Measurements from ENCODE around the gene CFAP20DC. TPM values are rescaled to one million over a fixed set of nuclear protein-coding genes. Genes with fewer than 3 reads are reported as not detected.

CFAP20DC gene
- total RNA-seq, 1 donor from 2014 or later: 4.2 TPM

DNA sequence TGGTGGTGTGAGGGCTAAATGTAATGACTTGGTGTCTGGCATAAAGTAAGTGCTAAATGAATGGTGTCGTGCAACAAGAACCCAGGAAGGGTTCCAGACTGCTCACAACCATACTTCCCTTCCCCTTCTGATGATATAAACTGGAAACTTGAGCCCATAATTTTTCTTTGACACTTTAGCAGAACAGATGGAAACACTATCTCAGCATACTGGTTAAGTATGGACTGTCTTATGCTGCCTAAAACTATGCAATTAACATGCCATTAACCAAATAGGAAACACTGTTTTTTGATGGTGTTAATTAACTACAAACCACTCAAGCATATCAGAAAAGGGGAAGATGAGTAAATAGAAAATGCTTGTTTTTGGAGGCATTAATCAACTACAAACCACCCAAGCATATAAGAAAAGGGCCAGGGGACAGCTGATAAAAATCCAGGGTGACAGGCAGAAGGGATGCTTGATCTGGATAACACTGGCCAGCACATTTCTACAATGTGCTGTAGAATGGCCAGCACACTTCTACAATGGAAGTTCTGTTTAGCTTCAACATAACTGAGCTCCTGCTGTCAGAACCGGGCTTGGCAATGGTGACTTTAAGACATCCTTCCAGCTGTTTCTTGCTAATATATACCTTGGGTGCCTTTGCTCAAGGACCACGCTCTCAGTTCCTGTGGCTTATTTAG, 297.8 kb downstream of the CFAP20DC start:
- no peaks in the 10 kb centered on the region for H3K4me1 Mint-ChIP-seq (ENCODE audit: unreplicated experiment)
- no peaks in the 10 kb centered on the region for H3K27me3 Mint-ChIP-seq (ENCODE audit: unreplicated experiment)
- no peak overlapping the region for H3K4me3 Mint-ChIP-seq (ENCODE audit: unreplicated experiment)
- no peak overlapping the region for H3K27ac Mint-ChIP-seq (ENCODE audit: unreplicated experiment)
- no peaks in the 10 kb centered on the region for H3K9me3 Mint-ChIP-seq (ENCODE audit: unreplicated experiment)
- no peak for DNase-seq (ENCODE audit: low spot score)
- TF ChIP-seq CTCF (IDR thresholded peaks at IDR 0.05; ENCODE audit: unreplicated experiment): no peak
- no peaks in the 10 kb centered on the region for H3K36me3 Mint-ChIP-seq (ENCODE audit: low read depth, unreplicated experiment)

DNA sequence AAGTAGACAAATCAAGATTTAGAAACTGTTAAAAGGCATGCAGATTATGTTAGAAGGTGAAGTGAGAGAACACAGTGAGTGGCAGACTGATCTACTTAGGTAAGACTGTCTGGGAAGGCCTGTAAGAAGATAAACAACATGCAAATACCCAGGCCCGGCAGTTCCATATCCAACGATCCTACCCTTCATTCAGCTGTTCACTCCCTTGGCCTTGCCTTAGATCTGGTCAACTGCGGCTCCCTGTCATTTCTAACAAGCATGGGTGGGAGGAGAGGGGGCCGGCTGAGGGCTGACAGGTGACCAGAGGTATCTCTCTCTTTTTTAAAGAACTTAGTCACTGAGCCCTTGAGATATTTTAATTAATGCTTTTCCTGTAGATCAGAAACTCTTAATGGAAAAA, 298.6 kb downstream of the CFAP20DC start:
- H3K36me3 Mint-ChIP-seq (ENCODE audit: low read depth, unreplicated experiment): no peaks in the 10 kb centered on the region
- no peak overlapping the region for H3K4me3 Mint-ChIP-seq (ENCODE audit: unreplicated experiment)
- DNase-seq (ENCODE audit: low spot score): no peak
- no peaks in the 10 kb centered on the region for H3K27me3 Mint-ChIP-seq (ENCODE audit: unreplicated experiment)
- H3K27ac Mint-ChIP-seq (ENCODE audit: unreplicated experiment): no peak overlapping the region
- no peak for TF ChIP-seq CTCF (IDR thresholded peaks at IDR 0.05; ENCODE audit: unreplicated experiment)
- H3K4me1 Mint-ChIP-seq (ENCODE audit: unreplicated experiment): no peaks in the 10 kb centered on the region
- no peaks in the 10 kb centered on the region for H3K9me3 Mint-ChIP-seq (ENCODE audit: unreplicated experiment)

DNA sequence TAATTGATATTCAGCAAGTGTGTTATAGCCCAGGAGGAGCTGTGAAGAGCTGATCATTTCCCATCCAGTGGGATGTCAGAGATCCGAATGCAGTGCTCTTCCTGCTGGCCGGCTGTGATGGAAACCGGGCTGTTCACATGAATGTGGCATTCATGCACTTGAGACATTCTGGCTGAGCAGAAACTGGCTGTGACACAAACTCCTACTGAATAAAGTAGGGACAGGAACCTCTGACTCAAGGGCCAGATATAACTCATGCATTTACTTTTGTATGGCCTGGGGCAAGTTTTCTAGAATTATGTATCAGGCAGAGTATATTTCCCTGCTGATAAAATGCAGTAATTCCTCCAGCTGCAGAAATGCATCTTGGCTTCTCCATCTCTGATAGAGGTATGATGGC, 299.9 kb downstream of the CFAP20DC start:
- H3K27ac Mint-ChIP-seq (ENCODE audit: unreplicated experiment): no peak overlapping the region
- TF ChIP-seq CTCF (IDR thresholded peaks at IDR 0.05; ENCODE audit: unreplicated experiment): no peak
- H3K4me1 Mint-ChIP-seq (ENCODE audit: unreplicated experiment): peaks cover 9% of the 10 kb centered on the region
- no peaks in the 10 kb centered on the region for H3K9me3 Mint-ChIP-seq (ENCODE audit: unreplicated experiment)
- peaks cover 2% of the 10 kb centered on the region for H3K27me3 Mint-ChIP-seq (ENCODE audit: unreplicated experiment)
- H3K4me3 Mint-ChIP-seq (ENCODE audit: unreplicated experiment): no peak overlapping the region
- no peak for DNase-seq (ENCODE audit: low spot score)
- H3K36me3 Mint-ChIP-seq (ENCODE audit: low read depth, unreplicated experiment): no peaks in the 10 kb centered on the region

GRCh38 chr3:58748024-58748423, 301.8 kb downstream of the CFAP20DC start:
- Mint-ChIP-seq H3K4me1 (ENCODE audit: unreplicated experiment) (peaks cover 15% of the 10 kb centered on the region), H3K4me3 (ENCODE audit: unreplicated experiment) (no peak overlapping the region), H3K9me3 (ENCODE audit: unreplicated experiment) (no peaks in the 10 kb centered on the region), H3K27ac (ENCODE audit: unreplicated experiment) (no peak overlapping the region), H3K27me3 (ENCODE audit: unreplicated experiment) (peaks cover 6% of the 10 kb centered on the region), H3K36me3 (ENCODE audit: low read depth, unreplicated experiment) (no peaks in the 10 kb centered on the region)
- no peak for DNase-seq (ENCODE audit: low spot score)
- no peak for TF ChIP-seq CTCF (IDR thresholded peaks at IDR 0.05; ENCODE audit: unreplicated experiment)

- Mint-ChIP-seq H3K27me3 (ENCODE audit: unreplicated experiment) (peaks cover 6% of the 10 kb centered on the region), H3K9me3 (ENCODE audit: unreplicated experiment) (no peaks in the 10 kb centered on the region), H3K4me1 (ENCODE audit: unreplicated experiment) (peaks cover 15% of the 10 kb centered on the region), H3K27ac (ENCODE audit: unreplicated experiment) (no peak overlapping the region), H3K36me3 (ENCODE audit: low read depth, unreplicated experiment) (no peaks in the 10 kb centered on the region), H3K4me3 (ENCODE audit: unreplicated experiment) (no peak overlapping the region)
- no peak for TF ChIP-seq CTCF (IDR thresholded peaks at IDR 0.05; ENCODE audit: unreplicated experiment)
- no peak for DNase-seq (ENCODE audit: low spot score)
These were observed 303.1 kb downstream of the CFAP20DC start for GRCh38 chr3:58746758-58747157.
